ENCODE measurements around the gene KCNT1. TPM values are rescaled to one million over a fixed set of nuclear protein-coding genes. Genes with fewer than 3 reads are reported as not detected.

KCNT1 gene
- total RNA-seq, 1 donor from 2014 or later, result not detected

- intact Hi-C loops (cut with micrococcal nuclease), result no loop called here
- peaks cover 4% of the 10 kb centered on the region for H3K27me3 Mint-ChIP-seq
Measured at GRCh38 chr9:135743021-135743420, 41.0 kb downstream of the KCNT1 start.

GRCh38 chr9:135743546-135744332 is 41.8 kb downstream of the KCNT1 start:
- H3K4me1 Mint-ChIP-seq, result no peaks in the 10 kb centered on the region
- peaks cover 4% of the 10 kb centered on the region for H3K27me3 Mint-ChIP-seq
- no peak for TF ChIP-seq CTCF (IDR thresholded peaks at IDR 0.05)
- no peak overlapping the region for H3K4me3 Mint-ChIP-seq
- H3K36me3 Mint-ChIP-seq (ENCODE audit: low read depth), result no peaks in the 10 kb centered on the region
- CTCF ChIA-PET, result no interaction called here
- no peak overlapping the region for H3K27ac Mint-ChIP-seq
- no peaks in the 10 kb centered on the region for H3K9me3 Mint-ChIP-seq
- DNase-seq (no peak), ATAC-seq (ENCODE audit: low read depth) (no peak)
- POLR2A ChIA-PET, result no interaction called here
- intact Hi-C loops (cut with micrococcal nuclease), result no loop called here

More at GRCh38 chr9:135743021-135743420, 41.0 kb downstream of the KCNT1 start:
- TF ChIP-seq CTCF (IDR thresholded peaks at IDR 0.05), result no peak
- no peak for DNase-seq
- Mint-ChIP-seq H3K4me3 (no peak overlapping the region), H3K27ac (no peak overlapping the region), H3K9me3 (no peaks in the 10 kb centered on the region), H3K36me3 (ENCODE audit: low read depth) (no peaks in the 10 kb centered on the region), H3K4me1 (no peaks in the 10 kb centered on the region)
- ChIA-PET POLR2A (no interaction called here), CTCF (no interaction called here)
- ATAC-seq (ENCODE audit: low read depth), result no peak

- DNase-seq (no peak), ATAC-seq (ENCODE audit: low read depth) (no peak)
- CTCF ChIA-PET, result no interaction called here
- H3K27me3 Mint-ChIP-seq, result no peaks in the 10 kb centered on the region
- no peak overlapping the region for H3K4me3 Mint-ChIP-seq
- no peak for TF ChIP-seq CTCF (IDR thresholded peaks at IDR 0.05)
- H3K4me1 Mint-ChIP-seq, result no peaks in the 10 kb centered on the region
- H3K36me3 Mint-ChIP-seq (ENCODE audit: low read depth), result no peaks in the 10 kb centered on the region
- no peaks in the 10 kb centered on the region for H3K9me3 Mint-ChIP-seq
- no peak overlapping the region for H3K27ac Mint-ChIP-seq
- intact Hi-C loops (cut with micrococcal nuclease), result no loop called here
- POLR2A ChIA-PET, result no interaction called here
Measured at GRCh38 chr9:135744333-135745070, 42.5 kb downstream of the KCNT1 start.

- no peaks in the 10 kb centered on the region for H3K36me3 Mint-ChIP-seq (ENCODE audit: low read depth)
- DNase-seq, result no peak
- no peak overlapping the region for H3K4me3 Mint-ChIP-seq
- TF ChIP-seq CTCF (IDR thresholded peaks at IDR 0.05), result no peak
- POLR2A ChIA-PET, result no interaction called here
- no peak for ATAC-seq (ENCODE audit: low read depth)
- H3K27ac Mint-ChIP-seq, result no peak overlapping the region
- H3K9me3 Mint-ChIP-seq, result no peaks in the 10 kb centered on the region
- CTCF ChIA-PET, result no interaction called here
- H3K4me1 Mint-ChIP-seq, result no peaks in the 10 kb centered on the region
- intact Hi-C loops (cut with micrococcal nuclease), result no loop called here
- no peaks in the 10 kb centered on the region for H3K27me3 Mint-ChIP-seq
Measured at GRCh38 chr9:135745189-135745588, 43.2 kb downstream of the KCNT1 start.

- Mint-ChIP-seq H3K27me3 (no peaks in the 10 kb centered on the region), H3K9me3 (no peaks in the 10 kb centered on the region), H3K36me3 (ENCODE audit: low read depth) (no peaks in the 10 kb centered on the region), H3K27ac (no peak overlapping the region), H3K4me1 (no peaks in the 10 kb centered on the region), H3K4me3 (no peak overlapping the region)
- no peak for DNase-seq
- POLR2A ChIA-PET, result no interaction called here
- no peak for TF ChIP-seq CTCF (IDR thresholded peaks at IDR 0.05)
- no peak for ATAC-seq (ENCODE audit: low read depth)
- intact Hi-C loops (cut with micrococcal nuclease), result no loop called here
- CTCF ChIA-PET, result no interaction called here
Measured at GRCh38 chr9:135745686-135746324, 43.8 kb downstream of the KCNT1 start.

Measured in activated B cell treated with CpG ODN at 0.5 μM for 24 hours (primary cell).